Measurements from ENCODE around the gene C10orf67. TPM values are rescaled to one million over a fixed set of nuclear protein-coding genes. Genes with fewer than 3 reads are reported as not detected.

C10orf67 gene
- total RNA-seq, 1 experiment from 2014 or later: not detected

DNA sequence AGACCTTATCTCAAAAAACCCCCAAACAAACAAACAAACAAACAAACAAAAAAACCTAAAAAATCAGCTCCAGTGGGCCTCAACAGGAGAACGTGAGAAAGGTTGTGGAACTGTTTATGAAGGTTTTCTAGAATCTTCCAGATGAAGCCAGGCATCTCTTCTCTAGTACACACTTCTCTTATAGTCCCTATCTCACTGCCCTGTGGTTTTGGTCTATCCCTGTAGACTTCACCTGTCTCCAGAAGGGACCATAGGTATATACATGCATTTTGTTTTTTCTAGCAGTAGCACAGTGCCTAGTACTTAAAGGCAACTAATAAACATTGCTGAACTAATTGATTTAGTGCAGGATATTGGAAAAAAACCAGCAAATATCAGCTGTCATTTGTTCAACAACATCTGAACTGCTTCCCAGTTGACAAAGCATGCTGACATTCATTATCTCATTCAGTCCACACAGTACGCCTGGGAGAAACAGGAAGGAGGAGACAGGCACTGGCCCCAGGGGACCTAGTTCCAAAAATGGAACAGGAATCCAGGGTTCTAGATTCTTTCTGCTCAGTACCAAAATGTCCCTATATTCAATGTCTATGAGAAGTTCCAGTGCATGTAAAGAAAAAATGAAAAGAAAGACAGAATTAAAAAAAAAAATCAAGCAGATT, 59.8 kb downstream of the C10orf67 start:
- Histone ChIP-seq H3K27ac (ENCODE audit: low read depth, low read length) (no peak overlapping the region), H3K36me3 (ENCODE audit: control insufficient read depth in 1 of 2, insufficient read depth in 2 of 2, low read length in 2 of 2) (no peaks in the 10 kb centered on the region), H2AFZ (ENCODE audit: low read depth, low read length, poor library complexity, severe bottlenecking) (no peak overlapping the region), H3K9ac (ENCODE audit: low read length) (no peak overlapping the region), H3K79me2 (ENCODE audit: insufficient read depth, low read length) (no peaks in the 10 kb centered on the region), H3K27me3 (ENCODE audit: insufficient read depth, low read length) (peaks cover 17% of the 10 kb centered on the region; the same call in 1 of the 2 replicates), H3K4me2 (ENCODE audit: low read length) (no peak overlapping the region), H3K9me3 (ENCODE audit: control insufficient read depth in 1 of 2, insufficient read depth in 1 of 2, low read depth in 1 of 2, low read length in 2 of 2) (no peaks in the 10 kb centered on the region), H3K9me2 (ENCODE audit: insufficient read depth) (no peaks in the 10 kb centered on the region), H3K4me1 (ENCODE audit: control insufficient read depth in 1 of 2, insufficient read depth in 2 of 2, low read length in 2 of 2) (no peaks in the 10 kb centered on the region), H3K4me3 (replicated peaks in 1 of 2; ENCODE audit: low read depth in 1 of 2, low read length in 2 of 2) (no peak overlapping the region), H4K20me1 (ENCODE audit: insufficient read depth) (no peaks in the 10 kb centered on the region)
- RAD21 ChIA-PET (ENCODE audit: low non-redundant PET in 1 of 2, low total read pairs in 2 of 2, uncharacterized antibody in 2 of 2, unreplicated experiment in 2 of 2): no interaction called here
- TF ChIP-seq EGR1 (IDR thresholded peaks at IDR 0.05; ENCODE audit: low read depth) (no peak), SRF (IDR thresholded peaks at IDR 0.05; ENCODE audit: low read depth) (no peak), CEBPB (IDR thresholded peaks at IDR 0.05; ENCODE audit: low read depth) (no peak), JUND (IDR thresholded peaks at IDR 0.05) (no peak), SIN3A (IDR thresholded peaks at IDR 0.05; ENCODE audit: low read depth) (no peak), RAD21 (IDR thresholded peaks at IDR 0.05; ENCODE audit: low read depth) (no peak)
- TF ChIP-seq, protein P1, sequence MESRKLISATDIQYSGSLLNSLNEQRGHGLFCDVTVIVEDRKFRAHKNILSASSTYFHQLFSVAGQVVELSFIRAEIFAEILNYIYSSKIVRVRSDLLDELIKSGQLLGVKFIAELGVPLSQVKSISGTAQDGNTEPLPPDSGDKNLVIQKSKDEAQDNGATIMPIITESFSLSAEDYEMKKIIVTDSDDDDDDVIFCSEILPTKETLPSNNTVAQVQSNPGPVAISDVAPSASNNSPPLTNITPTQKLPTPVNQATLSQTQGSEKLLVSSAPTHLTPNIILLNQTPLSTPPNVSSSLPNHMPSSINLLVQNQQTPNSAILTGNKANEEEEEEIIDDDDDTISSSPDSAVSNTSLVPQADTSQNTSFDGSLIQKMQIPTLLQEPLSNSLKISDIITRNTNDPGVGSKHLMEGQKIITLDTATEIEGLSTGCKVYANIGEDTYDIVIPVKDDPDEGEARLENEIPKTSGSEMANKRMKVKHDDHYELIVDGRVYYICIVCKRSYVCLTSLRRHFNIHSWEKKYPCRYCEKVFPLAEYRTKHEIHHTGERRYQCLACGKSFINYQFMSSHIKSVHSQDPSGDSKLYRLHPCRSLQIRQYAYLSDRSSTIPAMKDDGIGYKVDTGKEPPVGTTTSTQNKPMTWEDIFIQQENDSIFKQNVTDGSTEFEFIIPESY (IDR thresholded peaks at IDR 0.05; ENCODE audit: extremely low read depth, insufficient replicate concordance, low read length): no peak
- ATAC-seq (no peak), DNase-seq (ENCODE audit: low read depth, low spot score) (no peak)
- intact Hi-C loops (cut with micrococcal nuclease): no loop called here
- no TSS peak for BruUV-seq (replicated peaks)
- POLR2A ChIA-PET: no interaction called here
- CTCF ChIA-PET: interaction anchor here (0.9 to 1.0 kb wide), 2 partner anchors 30 to 126 kb away, joined by 3 to 4 read pairs; no protein-coding TSS in a partner anchor

- no TSS peak for BruUV-seq (replicated peaks)
- Histone ChIP-seq H3K4me2 (ENCODE audit: low read length) (no peak overlapping the region), H3K9me2 (ENCODE audit: insufficient read depth) (no peaks in the 10 kb centered on the region), H3K27me3 (ENCODE audit: insufficient read depth, low read length) (peaks cover 21% of the 10 kb centered on the region; the same call in 1 of the 2 replicates), H3K79me2 (ENCODE audit: insufficient read depth, low read length) (no peaks in the 10 kb centered on the region), H3K9ac (ENCODE audit: low read length) (no peak overlapping the region), H2AFZ (ENCODE audit: low read depth, low read length, poor library complexity, severe bottlenecking) (no peak overlapping the region), H3K36me3 (ENCODE audit: control insufficient read depth in 1 of 2, insufficient read depth in 2 of 2, low read length in 2 of 2) (no peaks in the 10 kb centered on the region), H3K4me3 (replicated peaks in 1 of 2; ENCODE audit: low read depth in 1 of 2, low read length in 2 of 2) (no peak overlapping the region), H3K4me1 (ENCODE audit: control insufficient read depth in 1 of 2, insufficient read depth in 2 of 2, low read length in 2 of 2) (no peaks in the 10 kb centered on the region), H4K20me1 (ENCODE audit: insufficient read depth) (no peaks in the 10 kb centered on the region), H3K9me3 (ENCODE audit: control insufficient read depth in 1 of 2, insufficient read depth in 1 of 2, low read depth in 1 of 2, low read length in 2 of 2) (no peaks in the 10 kb centered on the region), H3K27ac (ENCODE audit: low read depth, low read length) (no peak overlapping the region)
- DNase-seq (ENCODE audit: low read depth, low spot score) (no peak), ATAC-seq (no peak)
- intact Hi-C loops (cut with micrococcal nuclease): no loop called here
- TF ChIP-seq, protein P2, sequence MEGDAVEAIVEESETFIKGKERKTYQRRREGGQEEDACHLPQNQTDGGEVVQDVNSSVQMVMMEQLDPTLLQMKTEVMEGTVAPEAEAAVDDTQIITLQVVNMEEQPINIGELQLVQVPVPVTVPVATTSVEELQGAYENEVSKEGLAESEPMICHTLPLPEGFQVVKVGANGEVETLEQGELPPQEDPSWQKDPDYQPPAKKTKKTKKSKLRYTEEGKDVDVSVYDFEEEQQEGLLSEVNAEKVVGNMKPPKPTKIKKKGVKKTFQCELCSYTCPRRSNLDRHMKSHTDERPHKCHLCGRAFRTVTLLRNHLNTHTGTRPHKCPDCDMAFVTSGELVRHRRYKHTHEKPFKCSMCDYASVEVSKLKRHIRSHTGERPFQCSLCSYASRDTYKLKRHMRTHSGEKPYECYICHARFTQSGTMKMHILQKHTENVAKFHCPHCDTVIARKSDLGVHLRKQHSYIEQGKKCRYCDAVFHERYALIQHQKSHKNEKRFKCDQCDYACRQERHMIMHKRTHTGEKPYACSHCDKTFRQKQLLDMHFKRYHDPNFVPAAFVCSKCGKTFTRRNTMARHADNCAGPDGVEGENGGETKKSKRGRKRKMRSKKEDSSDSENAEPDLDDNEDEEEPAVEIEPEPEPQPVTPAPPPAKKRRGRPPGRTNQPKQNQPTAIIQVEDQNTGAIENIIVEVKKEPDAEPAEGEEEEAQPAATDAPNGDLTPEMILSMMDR (IDR thresholded peaks at IDR 0.05 in 2 of 3, conservative IDR thresholded peaks at IDR 0.05 in 1 of 3; ENCODE audit: borderline replicate concordance in 1 of 3, insufficient read depth in 1 of 3, low read depth in 2 of 3, low read length in 2 of 3): no peak
- ChIA-PET RAD21 (ENCODE audit: low non-redundant PET in 1 of 2, low total read pairs in 2 of 2, uncharacterized antibody in 2 of 2, unreplicated experiment in 2 of 2) (interaction anchor here in 1 of 2 experiments (0.7 kb wide), 1 partner anchor 125 kb away, joined by 4 read pairs; no protein-coding TSS in a partner anchor), POLR2A (no interaction called here), CTCF (no interaction called here)
These were observed 60.4 kb downstream of the C10orf67 start for GRCh38 chr10:23284155-23284554.

All from HCT116 (cell line).